HepG2 (cell line): ENCODE data around the gene LRBA. TPM values are rescaled to one million over a fixed set of nuclear protein-coding genes. Genes with fewer than 3 reads are reported as not detected.

Source experiments
- CEBPZ ChIP-seq: IDR thresholded peaks from 2 replicates; pipeline ENCODE4 v1.6.1; 2012; ENCODE audit warnings: low read length, improper control_type of control experiment
- E2F5 ChIP-seq: sonication (generic); formaldehyde crosslinking; conservative IDR thresholded peaks from 2 replicates; pipeline ENCODE4 v1.4.0; 2020; ENCODE audit warnings: missing genetic modification reagents
- MXI1 ChIP-seq: IDR thresholded peaks from 3 replicates; pipeline ENCODE4 v1.6.1; 2012; ENCODE audit warnings: low read depth, low read length, inconsistent platforms, borderline replicate concordance
- SNAPC4 ChIP-seq: sonication (generic); formaldehyde crosslinking; IDR thresholded peaks from 2 replicates; pipeline ENCODE4 v1.4.0; 2020; ENCODE audit warnings: mild to moderate bottlenecking, missing genetic modification reagents
- SOX5 ChIP-seq: IDR thresholded peaks from 2 replicates; pipeline ENCODE4 v1.6.1; 2016; ENCODE audit warnings: borderline replicate concordance
- ZNF10 ChIP-seq: sonication (generic); formaldehyde crosslinking; IDR thresholded peaks from 2 replicates; pipeline ENCODE4 v1.4.0; 2020; ENCODE audit warnings: mild to moderate bottlenecking, low read depth, missing genetic modification reagents, borderline replicate concordance
- ZNF3 ChIP-seq: IDR thresholded peaks from 2 replicates; pipeline ENCODE4 v1.7.0; 2017; ENCODE audit warnings: inconsistent platforms
- ZNF761 ChIP-seq: sonication (generic); formaldehyde crosslinking; conservative IDR thresholded peaks from 2 replicates; pipeline ENCODE4 v1.4.0; 2020; ENCODE audit warnings: mild to moderate bottlenecking, missing genetic modification reagents
- polyA plus RNA-seq, 8 experiments: library from polyadenylated mRNA; depleted of rRNA in 3 of 8; stranded (reverse) in 7 of 8; unstranded in 1 of 8; fragments of >200 nt; fragmentation: Illumina TruSeq in 4 of 8; extraction: Trizol in 4 of 8; gene quantifications; 2 replicates each; pipeline versions ENCODE4 v1.2.1 to v1.2.3, GENCODE V29; 2011 to 2016; ENCODE audit warnings: low read depth in 4 of 8, missing spikeins in 1 of 8, mixed read lengths in 1 of 8; ENCODE audit not compliant: insufficient read depth in 1 of 8
- total RNA-seq, 5 experiments: library from RNA; depleted of rRNA; stranded (reverse); fragments of >200 nt; fragmentation: Illumina TruSeq; extraction: Trizol; gene quantifications; 2 replicates each; pipeline ENCODE4 v1.2.3, GENCODE V29; 2016; ENCODE audit warnings: low read depth in 1 of 5

The LRBA gene
- total and polyA plus RNA-seq, 2 of the 13 experiments (the other 11 are each of a cell fraction or from before 2014, with no cell fraction given) = 21.0 to 37.2 TPM

- TF ChIP-seq E2F5 (CRISPR knock-in tag) (no peak), SOX5 (no peak), SNAPC4 (CRISPR knock-in tag) (no peak), MXI1 (no peak), ZNF761 (CRISPR knock-in tag) (no peak), CEBPZ (no peak), ZNF3 (CRISPR knock-in tag) (no peak), ZNF10 (CRISPR knock-in tag) (no peak)
Observed at GRCh38 chr4:150681063-150681462, 334.0 kb downstream of the LRBA start (continued).
